CMK (cell line): ENCODE data around the gene LRRC37A.
"Not testable (repeated sequence)": the region's sequence is repeated elsewhere in the genome, so short reads cannot be mapped to it uniquely, and the experiment has no call there.

Experiments used
- DNase-seq: peaks from one replicate; pipeline ENCODE4 v3.0.0-alpha.2; 2010; ENCODE audit warnings: low read depth

The LRRC37A gene

DNA sequence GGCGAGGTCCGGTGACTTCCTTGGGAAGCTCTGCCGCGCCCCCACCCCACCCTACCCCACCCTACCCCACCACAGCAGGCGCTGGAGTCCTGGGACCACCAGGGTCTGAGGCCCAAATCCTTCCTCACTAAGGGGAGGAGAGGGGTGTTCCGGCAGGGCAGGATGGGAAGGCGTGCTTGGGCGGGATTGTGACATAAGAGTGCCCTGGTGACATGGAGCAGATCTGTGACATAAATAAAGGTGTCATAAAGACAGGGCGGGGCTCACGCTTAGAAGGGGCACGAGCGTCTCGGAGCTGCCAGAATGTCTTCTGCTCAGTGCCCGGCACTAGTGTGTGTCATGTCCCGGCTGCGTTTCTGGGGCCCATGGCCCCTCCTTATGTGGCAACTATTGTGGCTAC lies at the start of gene LRRC37A:
Gene LRRC37A, plus strand, starts transcription at position 301 of the 400 bp plus-strand sequence. Its CDS starts 3 bp downstream, at position 304.
- DNase-seq: not testable (repeated sequence)

DNA sequence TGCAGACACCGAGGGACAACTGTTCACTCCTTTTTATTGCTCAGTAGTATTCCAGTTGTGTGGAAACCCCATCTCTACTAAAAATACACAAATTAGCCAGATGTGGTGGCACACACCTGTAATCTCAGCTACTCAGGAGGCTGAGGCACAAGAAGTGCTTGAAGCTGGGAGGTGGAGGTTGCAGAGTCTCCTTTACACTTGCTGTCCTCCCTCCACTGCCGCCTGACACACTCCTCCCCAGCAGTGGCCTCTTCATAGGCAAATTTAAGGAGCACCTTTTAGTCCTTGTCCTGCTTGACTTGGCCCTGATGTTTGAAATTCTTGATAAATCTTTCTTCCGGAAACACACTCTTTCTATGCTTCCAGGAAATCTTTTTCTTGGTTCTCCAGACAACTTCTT lies 45.8 kb upstream of the LRRC37A start:
- not testable (repeated sequence) for DNase-seq

DNA sequence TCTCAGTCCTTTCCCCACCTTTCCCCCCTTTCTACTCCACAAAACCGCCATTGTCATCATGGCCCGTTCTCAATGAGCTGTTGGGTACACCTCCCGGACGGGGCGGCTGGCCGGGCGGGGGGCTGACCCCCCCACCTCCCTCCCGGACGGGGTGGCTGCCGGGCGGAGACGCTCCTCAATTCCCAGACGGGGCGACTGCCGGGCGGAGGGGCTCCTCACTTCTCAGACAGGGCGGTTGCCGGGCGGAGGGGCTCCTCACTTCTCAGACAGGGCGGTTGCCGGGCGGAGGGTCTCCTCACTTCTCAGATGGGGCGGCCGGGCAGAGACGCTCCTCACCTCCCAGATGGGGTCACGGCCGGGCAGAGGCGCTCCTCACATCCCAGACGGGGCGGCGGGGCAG lies 42.1 kb upstream of the LRRC37A start:
- DNase-seq: not testable (repeated sequence)

DNA sequence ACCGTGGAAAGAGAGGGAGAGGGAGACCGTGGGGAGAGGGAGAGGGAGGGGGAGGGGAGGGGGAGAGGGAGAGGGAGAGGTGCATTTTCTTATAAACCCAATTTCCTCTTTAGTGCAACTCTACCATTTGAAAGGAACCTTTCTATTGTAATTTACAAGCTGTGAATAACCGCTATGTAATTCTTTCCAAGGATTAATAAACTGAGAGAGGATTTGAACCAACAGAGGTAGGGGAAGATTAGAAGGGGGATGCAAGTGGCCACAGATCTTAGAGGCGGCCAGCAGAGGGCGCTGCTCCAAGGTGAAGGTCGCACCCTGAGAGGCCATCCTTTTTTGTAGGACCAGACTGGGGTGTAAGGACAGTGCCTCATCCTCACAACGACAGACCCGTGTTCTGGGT lies 41.2 kb upstream of the LRRC37A start:
- not testable (repeated sequence) for DNase-seq

DNA sequence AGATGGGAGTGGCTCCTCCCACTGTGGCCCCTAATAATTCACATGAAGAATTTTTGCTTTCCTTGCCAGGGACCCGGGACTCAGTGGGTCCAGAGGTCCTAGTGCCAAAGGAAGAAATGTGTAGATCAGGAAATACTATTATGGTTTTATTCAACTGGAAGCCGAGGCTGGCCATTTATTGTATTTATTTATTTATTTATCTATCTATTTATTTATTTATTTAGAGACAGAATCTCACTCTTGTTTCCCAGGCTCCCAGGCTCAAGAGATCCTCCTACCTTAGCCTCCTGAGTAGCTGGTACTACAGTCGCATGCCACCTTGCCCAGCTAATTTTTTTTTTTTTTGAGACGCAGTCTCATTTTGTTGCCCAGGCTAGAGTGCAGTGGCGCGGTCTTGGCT lies 40.7 kb upstream of the LRRC37A start:
- DNase-seq: not testable (repeated sequence)

DNA sequence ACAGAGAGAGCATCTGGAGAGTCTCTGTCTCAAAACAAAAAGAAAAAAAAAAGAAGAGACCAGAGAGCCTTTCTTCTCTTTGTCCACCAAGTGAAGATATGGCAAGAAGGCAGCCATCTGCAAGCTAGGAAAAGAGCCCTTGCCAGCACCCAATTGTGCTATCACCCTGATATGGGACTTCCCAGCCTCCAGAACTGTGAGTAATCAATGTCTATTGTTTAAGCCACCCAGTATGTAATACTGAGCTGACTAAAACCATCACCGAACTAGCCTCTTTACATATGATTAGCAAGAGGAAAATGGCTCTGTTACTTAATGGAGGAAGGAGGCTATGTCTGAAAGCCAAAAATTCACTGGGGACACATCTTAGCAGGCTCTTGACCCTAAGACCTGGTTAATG lies 38.6 kb upstream of the LRRC37A start:
- DNase-seq: not testable (repeated sequence)

DNA sequence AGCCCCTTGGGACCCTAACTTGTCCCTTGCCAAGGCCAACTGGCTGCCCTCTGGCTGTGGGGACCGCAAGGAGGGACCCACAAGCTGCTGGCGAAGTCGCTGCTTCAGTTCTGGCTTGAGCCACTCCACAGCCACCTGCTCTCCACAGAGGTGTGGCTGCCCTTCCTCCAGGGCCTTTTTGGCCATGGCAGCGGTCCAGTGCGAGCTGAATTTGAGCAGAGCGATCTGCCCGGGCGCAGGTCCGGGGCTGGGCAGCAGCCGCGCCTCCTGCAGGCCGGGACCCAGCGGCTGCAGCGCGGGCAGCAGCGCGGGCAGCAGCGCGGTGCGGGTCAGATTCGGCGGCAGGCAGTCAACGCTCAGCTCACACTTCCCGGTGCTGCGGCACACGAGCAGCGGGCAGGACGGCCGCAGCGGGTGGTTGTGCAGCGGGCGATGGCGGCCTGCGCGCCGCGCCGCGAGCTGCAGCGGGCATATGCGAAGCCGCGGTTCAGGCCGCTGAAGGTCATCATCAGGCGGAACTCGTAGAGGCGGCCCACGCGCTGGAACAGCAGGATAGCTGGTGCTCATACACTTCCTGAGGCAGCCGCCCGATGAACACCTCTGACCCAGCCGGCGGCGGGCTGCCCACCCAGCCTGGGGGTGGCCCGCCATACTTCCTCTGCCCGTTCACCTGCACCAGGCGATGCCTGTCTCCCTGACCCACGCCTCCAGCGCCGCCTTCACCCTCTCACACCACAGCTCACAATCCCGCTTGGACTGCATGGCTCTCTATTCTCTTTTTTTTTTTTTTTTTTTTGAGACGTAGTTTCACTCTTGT lies 34.9 kb upstream of the LRRC37A start:
- DNase-seq: not testable (repeated sequence)

DNA sequence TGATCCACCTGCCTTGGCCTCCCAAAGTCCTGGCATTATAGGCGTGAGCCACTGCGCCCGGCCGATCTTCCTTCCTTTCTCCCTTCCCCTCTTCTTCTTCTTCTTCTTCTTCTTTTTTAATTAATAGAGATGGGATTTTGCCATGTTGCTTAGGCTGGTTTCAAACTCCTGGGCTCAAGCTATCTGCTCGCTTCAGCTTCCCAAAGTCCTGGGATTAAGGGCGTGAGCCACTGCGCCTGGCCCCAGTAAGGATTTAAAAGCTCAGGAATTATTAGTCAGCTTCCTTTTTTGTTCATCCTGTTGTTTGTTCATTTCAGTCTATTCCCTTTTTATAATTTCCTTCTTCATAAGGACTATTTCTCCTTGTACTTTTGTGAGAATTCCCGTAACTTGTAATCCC lies 32.7 kb upstream of the LRRC37A start:
- no peak for DNase-seq

DNA sequence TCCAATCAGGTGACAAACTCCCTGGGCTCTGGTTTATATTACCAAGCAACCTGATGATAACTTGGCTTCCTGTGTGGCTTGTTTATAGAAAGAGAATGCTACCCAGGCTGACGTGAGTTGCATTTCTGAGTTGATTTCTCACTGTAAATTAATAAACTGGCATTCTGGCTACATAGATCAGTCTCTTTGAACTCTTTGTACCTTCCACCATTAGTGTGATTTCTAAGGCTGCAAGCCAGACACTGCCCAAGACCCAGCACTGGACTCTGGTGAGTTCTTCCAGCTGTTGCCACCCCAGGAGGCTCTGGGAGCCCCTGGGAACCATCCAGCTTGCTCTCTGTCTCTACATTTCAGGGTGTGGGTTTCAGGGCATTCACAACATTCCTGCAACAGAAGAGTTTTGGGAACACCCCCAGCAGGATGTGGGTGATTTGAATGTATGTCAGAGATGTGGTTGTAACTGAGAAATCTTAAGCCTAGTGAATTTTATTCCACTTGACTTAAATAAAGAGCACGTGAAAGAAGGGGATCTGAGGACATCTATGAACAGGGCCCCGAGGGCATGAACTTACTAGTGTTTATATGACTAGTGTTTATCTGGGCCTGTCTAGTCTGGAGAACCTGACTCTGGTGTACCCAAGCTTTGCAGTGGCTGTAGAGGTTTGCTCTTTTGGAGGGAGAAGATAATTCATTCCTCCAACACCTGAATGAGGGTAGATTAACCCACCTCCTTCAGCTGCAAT lies 30.3 kb upstream of the LRRC37A start:
- no peak for DNase-seq

DNA sequence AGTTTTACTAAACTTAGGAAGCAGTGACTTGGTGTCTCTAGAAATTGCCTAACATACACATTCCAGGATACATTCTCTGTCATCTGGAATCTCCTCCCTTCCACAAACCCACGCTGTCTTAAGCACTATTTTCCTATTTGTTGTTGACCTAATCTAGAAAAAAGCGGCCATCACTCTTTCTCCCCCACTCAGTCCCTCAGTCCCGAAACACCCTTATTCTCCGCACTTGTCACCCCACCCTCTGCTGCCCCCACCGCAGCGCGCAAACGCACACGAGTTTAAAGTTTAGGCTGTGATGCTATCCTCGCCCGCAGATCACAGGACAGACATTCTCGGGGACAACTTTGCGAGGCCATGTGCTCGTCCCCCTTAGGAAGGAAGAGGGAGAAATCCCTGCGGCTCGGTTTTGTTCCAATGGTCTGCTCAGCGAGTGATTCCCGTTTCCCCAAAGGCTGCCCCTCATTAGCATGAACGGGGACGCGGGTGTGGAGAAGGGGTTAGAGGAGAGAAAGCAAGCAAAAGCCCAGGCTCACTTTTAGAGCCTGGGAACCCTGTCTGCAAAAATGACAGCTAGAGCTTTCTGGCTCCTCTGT lies 28.8 kb upstream of the LRRC37A start:
- not testable (repeated sequence) for DNase-seq

DNA sequence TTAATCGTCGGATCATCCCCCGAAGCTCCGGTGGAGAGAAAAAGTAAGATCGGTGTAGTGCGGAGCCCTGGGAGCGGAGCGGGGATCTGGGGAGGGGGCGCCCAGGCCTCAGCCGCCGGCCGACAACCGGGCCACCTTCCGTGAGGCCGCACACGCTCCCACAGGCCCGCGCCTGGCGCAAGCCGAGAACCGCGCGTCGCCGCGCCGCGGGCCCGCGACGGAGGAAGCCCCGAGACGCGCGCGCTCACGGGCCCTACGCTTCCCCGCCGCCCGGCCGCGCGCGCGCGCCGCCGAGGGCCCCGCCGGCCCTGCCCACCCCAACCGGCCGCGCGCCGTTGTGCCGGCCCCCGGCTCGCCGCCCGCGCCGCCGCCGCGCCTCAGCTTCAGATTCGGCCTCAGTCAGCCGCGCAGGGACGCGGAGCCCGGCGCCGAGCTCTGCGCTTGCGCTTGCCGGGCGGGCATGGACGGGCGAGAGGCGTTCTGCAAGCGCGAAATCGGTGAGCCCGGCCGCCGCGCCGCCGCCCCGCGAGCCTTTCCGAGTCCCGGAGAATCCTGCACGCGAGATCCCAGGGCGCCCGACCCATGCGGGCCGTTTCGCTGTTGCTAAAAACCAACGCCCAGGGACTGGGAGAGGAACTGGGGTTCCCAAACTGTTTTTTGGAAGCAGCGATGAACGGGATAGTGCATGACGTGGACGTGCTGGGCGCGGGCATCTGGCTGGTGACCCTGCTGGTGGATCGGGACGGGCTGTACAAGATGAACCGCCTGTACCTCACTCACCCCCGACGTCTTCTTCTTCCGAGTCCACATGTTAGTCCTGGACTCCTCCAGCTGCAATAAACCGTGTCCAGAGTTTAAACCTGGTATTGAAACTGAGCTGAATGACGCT lies 28.0 kb upstream of the LRRC37A start:
- DNase-seq: no peak

DNA sequence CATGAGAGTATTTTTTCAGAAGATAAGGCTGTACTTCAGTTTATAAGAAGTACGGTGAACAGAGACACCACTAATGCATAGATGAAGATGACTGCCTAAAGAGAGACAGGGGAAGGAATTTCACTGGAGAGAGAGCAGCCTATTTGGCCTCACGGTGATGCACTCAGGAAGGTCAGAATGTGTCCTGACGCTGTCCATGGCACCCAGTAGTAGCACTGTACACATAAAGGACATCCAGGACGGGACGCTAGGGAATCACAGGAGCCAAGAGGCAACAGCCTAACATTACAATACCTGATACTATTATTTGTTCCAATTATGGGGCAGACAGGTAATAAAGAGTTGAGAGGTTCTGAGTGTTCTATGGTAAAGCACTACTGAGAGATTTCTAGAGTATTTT lies 24.9 kb upstream of the LRRC37A start:
- DNase-seq: no peak

DNA sequence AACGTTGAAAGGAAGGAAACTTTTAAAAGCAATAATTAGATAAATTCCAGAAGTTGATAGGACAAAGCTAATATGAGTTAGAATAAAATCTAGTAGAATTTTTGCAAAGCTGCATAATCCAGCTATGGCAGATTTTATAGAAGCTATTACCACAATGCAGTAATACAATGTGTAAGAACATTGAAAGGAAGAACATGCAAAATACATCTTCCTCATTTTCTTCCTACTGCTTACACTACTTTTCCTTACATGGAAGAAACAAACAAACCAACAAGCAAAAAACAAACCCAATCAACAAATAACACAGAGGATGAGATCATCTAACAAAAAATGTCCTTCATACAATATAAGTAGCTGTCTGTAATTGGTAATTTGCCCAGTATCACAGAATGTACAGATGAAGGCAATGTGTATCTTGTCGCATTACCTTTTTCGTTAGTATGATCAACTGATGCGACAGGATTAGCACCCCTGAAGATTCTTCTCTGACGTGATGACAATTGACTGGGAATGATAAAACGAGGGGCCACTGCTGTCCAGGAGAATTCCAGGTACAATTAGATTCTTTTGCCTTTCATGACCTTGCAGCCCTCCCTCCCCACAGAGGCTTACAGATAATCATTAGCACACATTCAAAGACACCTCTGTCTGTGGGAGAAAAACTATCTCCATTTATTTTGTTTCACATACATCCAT lies 21.2 kb upstream of the LRRC37A start:
- DNase-seq: no peak

DNA sequence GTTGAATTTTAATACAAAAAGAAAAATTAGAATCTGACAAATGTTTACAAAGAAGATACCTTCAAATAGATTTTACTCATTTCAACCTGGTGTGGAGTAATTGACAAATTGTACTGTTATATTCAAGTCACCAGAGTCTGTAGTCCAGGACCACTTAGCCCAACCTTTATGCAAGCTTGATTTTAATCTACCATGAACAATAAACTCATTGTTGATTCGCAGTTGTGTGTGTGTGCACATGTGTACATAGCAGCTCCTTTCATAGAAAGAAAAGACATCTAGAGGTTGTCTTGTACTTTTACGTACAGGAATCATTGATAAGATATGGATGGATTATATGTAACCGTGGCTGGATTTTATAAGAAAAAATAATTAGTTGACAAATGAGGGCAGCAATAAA lies 20.7 kb upstream of the LRRC37A start:
- no peak for DNase-seq

DNA sequence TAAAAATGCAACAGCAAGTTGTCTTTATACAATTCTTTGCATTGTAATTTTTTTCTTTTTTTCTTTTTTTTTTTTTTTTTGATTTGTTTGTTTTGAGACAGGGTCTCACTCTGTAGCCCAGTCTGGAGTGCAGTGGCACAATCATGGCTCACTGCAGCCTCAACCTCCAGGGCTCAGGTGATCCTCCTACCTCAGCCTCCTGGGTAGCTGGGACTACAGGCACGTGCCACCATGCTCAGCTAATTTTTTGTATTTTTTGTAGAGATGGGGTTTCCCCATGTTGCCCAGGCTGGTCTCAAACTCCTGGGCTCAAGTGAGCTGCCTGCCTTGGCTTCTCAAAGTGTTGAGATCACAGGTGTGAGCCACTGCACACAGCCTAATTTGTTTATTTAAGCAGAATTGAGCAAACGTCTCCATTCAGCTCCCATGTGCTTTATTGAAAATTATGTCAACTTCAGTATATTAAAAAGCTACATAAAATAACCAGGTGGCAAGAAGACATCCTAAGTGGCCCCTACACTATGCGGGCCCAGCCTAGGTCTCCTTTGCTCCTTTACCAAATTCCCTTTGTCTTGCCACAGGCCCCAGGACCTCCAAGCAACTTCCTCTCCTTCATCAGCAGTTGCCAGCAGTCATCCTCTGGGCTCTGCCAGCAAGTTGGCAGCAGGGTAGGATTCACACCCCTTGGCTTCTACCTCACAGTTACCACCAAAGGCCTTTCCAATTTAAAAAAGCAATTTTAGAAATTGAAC lies 18.0 kb upstream of the LRRC37A start:
- DNase-seq: not testable (repeated sequence)

DNA sequence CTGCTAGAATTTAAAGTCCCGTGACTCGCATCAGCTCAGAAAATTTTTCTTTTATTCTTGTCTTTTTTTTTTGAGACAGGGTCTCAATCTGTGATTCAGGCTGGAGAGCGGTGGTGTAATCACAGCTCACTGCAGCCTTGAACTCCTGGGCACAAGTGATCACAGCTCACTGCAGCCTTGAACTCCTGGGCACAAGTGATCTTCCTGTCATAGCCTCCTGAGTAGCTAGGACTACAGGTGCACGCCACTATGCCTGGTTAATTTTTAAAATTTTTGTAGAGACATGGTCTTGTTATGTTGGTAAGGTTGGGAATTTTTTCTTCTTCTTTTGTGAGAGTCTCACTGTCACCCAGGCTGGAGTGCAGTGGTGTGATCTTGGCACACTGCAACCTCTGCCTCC lies 13.6 kb upstream of the LRRC37A start:
- not testable (repeated sequence) for DNase-seq

DNA sequence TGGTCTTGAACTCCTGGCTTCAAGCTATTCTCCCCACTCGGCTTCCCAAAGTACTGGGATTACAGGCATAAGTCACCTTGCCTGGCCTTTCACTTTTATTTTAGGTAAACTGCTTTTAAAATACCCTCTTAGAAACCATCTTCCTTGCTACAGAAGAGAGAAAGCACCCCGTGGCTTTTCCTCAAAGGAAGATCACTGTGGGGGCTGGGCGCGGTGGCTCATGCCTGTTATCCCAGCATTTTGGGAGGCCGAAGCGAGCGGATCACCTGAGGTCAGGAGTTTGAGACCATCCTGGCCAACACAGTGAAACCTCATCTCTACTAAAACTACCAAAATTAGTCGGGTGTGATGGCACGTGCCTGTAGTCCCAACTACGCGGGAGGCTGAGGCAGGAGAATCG lies 12.3 kb upstream of the LRRC37A start:
- not testable (repeated sequence) for DNase-seq

DNA sequence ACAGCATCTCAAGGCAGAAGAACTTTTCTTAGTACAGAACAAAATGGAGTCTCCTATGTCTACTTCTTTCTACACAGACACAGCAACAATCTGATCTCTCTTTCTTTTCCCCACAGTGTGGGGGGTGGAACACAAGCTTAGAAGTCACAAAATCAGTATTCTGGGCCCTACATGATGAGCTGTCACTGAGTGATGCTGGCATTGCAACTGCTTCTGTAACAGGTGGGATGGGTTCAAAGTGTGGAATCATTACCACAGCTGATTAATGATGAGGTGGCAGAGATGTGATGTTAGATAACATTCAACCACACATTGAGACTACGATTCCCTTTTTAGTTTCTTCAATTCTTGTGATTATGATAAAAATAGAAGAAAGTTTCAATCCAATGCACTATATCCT lies 10.5 kb upstream of the LRRC37A start:
- DNase-seq: not testable (repeated sequence)

DNA sequence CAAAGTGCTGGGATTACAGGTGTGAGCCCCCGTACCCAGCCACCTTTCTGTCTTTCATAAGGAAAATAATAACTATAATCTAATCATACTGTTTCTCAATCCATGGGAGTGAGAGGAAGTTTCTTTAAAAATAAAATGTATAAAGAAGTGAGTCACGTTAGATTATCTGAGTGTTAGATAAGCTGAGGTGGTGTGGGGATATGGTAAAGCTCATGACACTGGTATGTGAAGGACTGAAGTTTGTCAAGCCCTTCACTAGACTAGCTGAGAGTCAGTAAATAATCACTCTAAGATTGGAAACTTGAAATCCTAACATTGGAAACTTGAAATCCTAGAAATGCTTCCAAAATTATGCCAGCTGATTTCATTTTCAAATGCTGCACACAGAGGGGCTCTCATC lies 9.4 kb upstream of the LRRC37A start:
- not testable (repeated sequence) for DNase-seq

DNA sequence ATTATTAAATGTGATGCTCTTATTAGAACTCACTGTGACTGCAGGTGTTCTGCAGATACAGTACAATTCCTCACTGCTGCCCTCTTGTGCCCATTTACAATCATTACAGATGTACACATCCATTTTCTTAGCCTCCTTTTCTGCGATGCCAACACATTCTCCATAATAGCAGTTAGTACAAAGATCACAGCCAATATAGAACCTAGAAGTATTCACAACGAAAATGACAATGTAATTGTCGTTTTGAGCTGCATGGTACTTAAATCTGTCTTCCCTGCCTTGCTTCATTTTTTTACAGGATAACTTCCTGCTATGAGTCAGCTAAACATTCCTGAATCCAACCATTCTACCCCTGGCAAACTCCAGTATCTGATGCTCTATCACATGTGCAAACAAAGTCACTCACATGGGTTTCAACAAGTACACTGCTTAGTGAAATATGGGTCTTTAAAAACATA lies 8.1 kb upstream of the LRRC37A start:
- not testable (repeated sequence) for DNase-seq
